ENCODE measurements around the gene FAAP20. TPM values are rescaled to one million over a fixed set of nuclear protein-coding genes. Genes with fewer than 3 reads are reported as not detected.
A peak's percentile ranks its signal among the peaks of the same experiment; 100 is the strongest.

FAAP20 gene
- total and polyA plus RNA-seq, 9 of the 15 experiments (the other 6 are each of a cell fraction or from before 2014, with no cell fraction given), result 0.58 to 143 (median 9.9) TPM

DNA sequence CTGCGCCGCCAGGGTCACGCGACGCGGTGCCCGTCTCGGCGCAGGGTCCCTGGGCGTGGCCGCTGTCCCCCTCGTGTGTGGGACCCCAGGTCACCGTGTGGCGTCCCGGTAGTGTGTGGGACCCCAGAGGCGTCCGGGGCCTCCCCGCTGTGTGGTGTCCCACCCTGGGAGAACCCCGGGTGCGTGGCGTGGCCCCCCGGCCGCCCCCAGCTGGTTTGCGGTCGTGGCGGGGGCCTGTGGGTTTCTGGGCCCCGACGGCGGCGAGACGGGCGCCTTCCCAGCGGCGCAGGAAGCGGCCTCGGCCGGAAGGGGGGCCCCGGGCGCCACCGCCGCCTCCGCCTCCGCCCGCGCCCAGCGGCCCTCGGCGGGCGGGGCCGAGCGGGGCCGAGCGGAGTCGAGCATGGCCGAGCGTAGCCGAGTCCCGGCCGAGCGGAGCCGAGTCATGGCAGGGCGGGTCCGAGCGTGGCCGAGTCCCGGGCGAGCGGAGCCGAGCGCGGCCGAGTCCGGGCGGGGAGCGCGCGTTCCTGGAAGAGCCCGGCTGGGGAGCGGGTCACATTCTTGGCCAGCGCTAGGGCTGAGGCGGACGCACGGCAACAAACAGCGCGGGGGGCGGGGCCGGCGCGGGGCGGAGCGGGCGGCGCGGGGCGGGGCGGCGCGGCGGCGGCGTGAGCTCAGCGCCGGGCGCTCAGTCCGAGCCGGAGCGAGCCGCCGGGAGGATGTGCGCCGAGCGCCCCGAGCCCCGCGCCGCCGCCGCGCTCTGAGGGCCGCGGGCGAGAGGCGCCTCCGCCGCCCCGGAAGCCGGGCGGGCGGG is 33.0 kb upstream of the FAAP20 start (continued):
- TF ChIP-seq MEF2D (tag; conservative IDR thresholded peaks at IDR 0.05; ENCODE audit: low read depth) (no peak), ZC3H4 (CRISPR knock-in tag; IDR thresholded peaks at IDR 0.05; ENCODE audit: borderline replicate concordance) (peak; percentile 73; the same call in 1 of the 2 replicates), HNRNPL (IDR thresholded peaks at IDR 0.05; ENCODE audit: low read depth, low read length) (peak; percentile 56), JUN (IDR thresholded peaks at IDR 0.05; ENCODE audit: borderline replicate concordance, low read depth, low read length) (no peak), JUN (CRISPR knock-in tag; IDR thresholded peaks at IDR 0.05; ENCODE audit: borderline replicate concordance) (no peak), ZNF3 (CRISPR knock-in tag; IDR thresholded peaks at IDR 0.05) (no peak)
- TF ChIP-seq, protein P1, sequence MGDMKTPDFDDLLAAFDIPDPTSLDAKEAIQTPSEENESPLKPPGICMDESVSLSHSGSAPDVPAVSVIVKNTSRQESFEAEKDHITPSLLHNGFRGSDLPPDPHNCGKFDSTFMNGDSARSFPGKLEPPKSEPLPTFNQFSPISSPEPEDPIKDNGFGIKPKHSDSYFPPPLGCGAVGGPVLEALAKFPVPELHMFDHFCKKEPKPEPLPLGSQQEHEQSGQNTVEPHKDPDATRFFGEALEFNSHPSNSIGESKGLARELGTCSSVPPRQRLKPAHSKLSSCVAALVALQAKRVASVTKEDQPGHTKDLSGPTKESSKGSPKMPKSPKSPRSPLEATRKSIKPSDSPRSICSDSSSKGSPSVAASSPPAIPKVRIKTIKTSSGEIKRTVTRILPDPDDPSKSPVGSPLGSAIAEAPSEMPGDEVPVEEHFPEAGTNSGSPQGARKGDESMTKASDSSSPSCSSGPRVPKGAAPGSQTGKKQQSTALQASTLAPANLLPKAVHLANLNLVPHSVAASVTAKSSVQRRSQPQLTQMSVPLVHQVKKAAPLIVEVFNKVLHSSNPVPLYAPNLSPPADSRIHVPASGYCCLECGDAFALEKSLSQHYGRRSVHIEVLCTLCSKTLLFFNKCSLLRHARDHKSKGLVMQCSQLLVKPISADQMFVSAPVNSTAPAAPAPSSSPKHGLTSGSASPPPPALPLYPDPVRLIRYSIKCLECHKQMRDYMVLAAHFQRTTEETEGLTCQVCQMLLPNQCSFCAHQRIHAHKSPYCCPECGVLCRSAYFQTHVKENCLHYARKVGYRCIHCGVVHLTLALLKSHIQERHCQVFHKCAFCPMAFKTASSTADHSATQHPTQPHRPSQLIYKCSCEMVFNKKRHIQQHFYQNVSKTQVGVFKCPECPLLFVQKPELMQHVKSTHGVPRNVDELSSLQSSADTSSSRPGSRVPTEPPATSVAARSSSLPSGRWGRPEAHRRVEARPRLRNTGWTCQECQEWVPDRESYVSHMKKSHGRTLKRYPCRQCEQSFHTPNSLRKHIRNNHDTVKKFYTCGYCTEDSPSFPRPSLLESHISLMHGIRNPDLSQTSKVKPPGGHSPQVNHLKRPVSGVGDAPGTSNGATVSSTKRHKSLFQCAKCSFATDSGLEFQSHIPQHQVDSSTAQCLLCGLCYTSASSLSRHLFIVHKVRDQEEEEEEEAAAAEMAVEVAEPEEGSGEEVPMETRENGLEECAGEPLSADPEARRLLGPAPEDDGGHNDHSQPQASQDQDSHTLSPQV (IDR thresholded peaks at IDR 0.05), result peak; percentile 66; the same call in 1 of the 2 replicates
- TF ChIP-seq, protein P2, sequence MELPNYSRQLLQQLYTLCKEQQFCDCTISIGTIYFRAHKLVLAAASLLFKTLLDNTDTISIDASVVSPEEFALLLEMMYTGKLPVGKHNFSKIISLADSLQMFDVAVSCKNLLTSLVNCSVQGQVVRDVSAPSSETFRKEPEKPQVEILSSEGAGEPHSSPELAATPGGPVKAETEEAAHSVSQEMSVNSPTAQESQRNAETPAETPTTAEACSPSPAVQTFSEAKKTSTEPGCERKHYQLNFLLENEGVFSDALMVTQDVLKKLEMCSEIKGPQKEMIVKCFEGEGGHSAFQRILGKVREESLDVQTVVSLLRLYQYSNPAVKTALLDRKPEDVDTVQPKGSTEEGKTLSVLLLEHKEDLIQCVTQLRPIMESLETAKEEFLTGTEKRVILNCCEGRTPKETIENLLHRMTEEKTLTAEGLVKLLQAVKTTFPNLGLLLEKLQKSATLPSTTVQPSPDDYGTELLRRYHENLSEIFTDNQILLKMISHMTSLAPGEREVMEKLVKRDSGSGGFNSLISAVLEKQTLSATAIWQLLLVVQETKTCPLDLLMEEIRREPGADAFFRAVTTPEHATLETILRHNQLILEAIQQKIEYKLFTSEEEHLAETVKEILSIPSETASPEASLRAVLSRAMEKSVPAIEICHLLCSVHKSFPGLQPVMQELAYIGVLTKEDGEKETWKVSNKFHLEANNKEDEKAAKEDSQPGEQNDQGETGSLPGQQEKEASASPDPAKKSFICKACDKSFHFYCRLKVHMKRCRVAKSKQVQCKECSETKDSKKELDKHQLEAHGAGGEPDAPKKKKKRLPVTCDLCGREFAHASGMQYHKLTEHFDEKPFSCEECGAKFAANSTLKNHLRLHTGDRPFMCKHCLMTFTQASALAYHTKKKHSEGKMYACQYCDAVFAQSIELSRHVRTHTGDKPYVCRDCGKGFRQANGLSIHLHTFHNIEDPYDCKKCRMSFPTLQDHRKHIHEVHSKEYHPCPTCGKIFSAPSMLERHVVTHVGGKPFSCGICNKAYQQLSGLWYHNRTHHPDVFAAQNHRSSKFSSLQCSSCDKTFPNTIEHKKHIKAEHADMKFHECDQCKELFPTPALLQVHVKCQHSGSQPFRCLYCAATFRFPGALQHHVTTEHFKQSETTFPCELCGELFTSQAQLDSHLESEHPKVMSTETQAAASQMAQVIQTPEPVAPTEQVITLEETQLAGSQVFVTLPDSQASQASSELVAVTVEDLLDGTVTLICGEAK (IDR thresholded peaks at IDR 0.05), result peak; percentile 73
- TF ChIP-seq, protein P2 (CRISPR knock-in tag; IDR thresholded peaks at IDR 0.05), result no peak
